Stimulated activated CD8-positive, alpha-beta memory T cell treated with anti-CD3 and anti-CD28 coated beads, Interleukin-7, amount 100 ng/mL, for 4 hours (primary cell): Measurements from ENCODE around the gene TNIK.

Experiments
- DNase-seq, 2 donors: peaks; one replicate each; pipeline ENCODE4 v3.0.0-alpha.2; 2020; ENCODE audit warnings: low read depth in 2 of 2

TNIK gene

GRCh38 chr3:171090321-171090720 is 369.9 kb downstream of the TNIK start:
- DNase-seq, result no peak

GRCh38 chr3:171088964-171089754 is 371.0 kb downstream of the TNIK start:
- DNase-seq, result no peak

GRCh38 chr3:171088496-171088895 is 371.7 kb downstream of the TNIK start:
- DNase-seq, result no peak

GRCh38 chr3:171086914-171087313 is 373.3 kb downstream of the TNIK start:
- no peak for DNase-seq

GRCh38 chr3:171077261-171077660 is 382.9 kb downstream of the TNIK start:
- DNase-seq, result no peak

- no peak for DNase-seq
Measured at GRCh38 chr3:171072432-171072831, 387.8 kb downstream of the TNIK start.

GRCh38 chr3:171068658-171069057 is 391.5 kb downstream of the TNIK start:
- no peak for DNase-seq

- no peak for DNase-seq
Measured at GRCh38 chr3:171066206-171066605, 394.0 kb downstream of the TNIK start.

- DNase-seq, result no peak
Measured at GRCh38 chr3:171065732-171066131, 394.5 kb downstream of the TNIK start.

- DNase-seq, result no peak
Measured at GRCh38 chr3:171064461-171064860, 395.7 kb downstream of the TNIK start.

GRCh38 chr3:171061749-171062148 is 398.5 kb downstream of the TNIK start:
- no peak for DNase-seq

- DNase-seq, result no peak
Measured at GRCh38 chr3:171059978-171060377, 400.2 kb downstream of the TNIK start.

GRCh38 chr3:171058873-171059603 is 401.2 kb downstream of the TNIK start:
- DNase-seq, result no peak

GRCh38 chr3:171058058-171058457 is 402.1 kb downstream of the TNIK start:
- no peak for DNase-seq

- no peak for DNase-seq
Measured at GRCh38 chr3:171057072-171057471, 403.1 kb downstream of the TNIK start.

- no peak for DNase-seq
Measured at GRCh38 chr3:171056528-171056927, 403.7 kb downstream of the TNIK start.

GRCh38 chr3:171055336-171056178 is 404.6 kb downstream of the TNIK start:
- DNase-seq, result no peak

GRCh38 chr3:171054921-171055320 is 405.3 kb downstream of the TNIK start:
- no peak for DNase-seq

- no peak for DNase-seq
Measured at GRCh38 chr3:171054231-171054630, 406.0 kb downstream of the TNIK start.

- DNase-seq, result no peak
Measured at GRCh38 chr3:171049861-171050444, 410.3 kb downstream of the TNIK start.

- DNase-seq, result no peak
Measured at GRCh38 chr3:171046760-171047159, 413.4 kb downstream of the TNIK start.
